Measurements from ENCODE around the gene CBLC. TPM values are rescaled to one million over a fixed set of nuclear protein-coding genes. Genes with fewer than 3 reads are reported as not detected.
A peak's percentile ranks its signal among the peaks of the same experiment; 100 is the strongest.

The CBLC gene
- total and polyA plus RNA-seq, 2 of the 4 experiments (the other 2 are of a cell fraction): not detected

DNA sequence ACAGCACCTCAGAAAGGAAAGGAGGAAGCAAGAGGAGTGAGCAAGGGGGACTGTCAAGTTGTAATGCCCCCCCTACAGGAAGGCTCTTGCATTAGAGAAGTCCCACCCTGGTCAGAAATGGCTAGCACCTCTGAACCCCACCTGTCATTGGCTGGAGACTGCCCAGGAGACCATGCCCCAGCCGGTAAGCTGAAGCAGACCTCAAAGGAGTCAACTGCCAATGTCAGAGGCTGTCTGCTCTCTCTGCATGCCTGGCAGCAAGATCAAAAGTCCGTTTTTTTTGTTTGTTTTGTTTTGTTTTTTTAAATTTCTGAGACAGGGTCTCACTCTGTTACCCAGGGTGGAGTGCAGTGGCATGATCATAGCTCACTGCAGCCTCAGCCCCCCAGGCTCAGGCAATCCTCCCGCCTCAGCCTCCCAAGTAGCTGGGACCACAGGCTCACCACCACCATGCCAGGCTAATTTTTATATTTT lies 37.3 kb upstream of the CBLC start:
- H2BK20ac ChIP-seq (ENCODE audit: low read depth, low read length): peak overlapping the region; percentile 53
- H4K5ac ChIP-seq (ENCODE audit: low read depth, low read length): peak overlapping the region; percentile 62
- H3K27ac ChIP-seq (ENCODE audit: insufficient read depth, low read length): no peak overlapping the region
- H4K8ac ChIP-seq (ENCODE audit: low read depth in 2 of 2, low read length in 2 of 2): peak overlapping the region in 1 of 2 experiments; percentile 53; a peak in 1 of 4 replicates
- H2AK9ac ChIP-seq (replicated peaks; ENCODE audit: low read depth, low read length, poor library complexity): no peak overlapping the region
- H4K20me1 ChIP-seq (ENCODE audit: insufficient read depth, low read length): no peaks in the 10 kb centered on the region
- no peaks in the 10 kb centered on the region for H3K36me3 ChIP-seq (ENCODE audit: control insufficient read depth, insufficient read depth, low read length)
- H3K9me1 ChIP-seq (ENCODE audit: insufficient read depth, low read length): peaks cover 13% of the 10 kb centered on the region
- H3K56ac ChIP-seq (ENCODE audit: extremely low read depth, insufficient read depth, low read length): no peak overlapping the region
- dilution Hi-C loops (cut with HindIII; ENCODE audit: low sequenced_read_pairs, unreplicated experiment): no loop called here
- CTCF ChIA-PET: no interaction called here
- H3K14ac ChIP-seq (replicated peaks; ENCODE audit: low read depth, low read length): no peak overlapping the region; the same call in 1 of the 2 replicates
- no peak overlapping the region for H3K9ac ChIP-seq (ENCODE audit: low read depth, low read length)
- ATAC-seq (ENCODE audit: low read depth): no peak
- H2BK15ac ChIP-seq (ENCODE audit: low read depth, low read length): 0 out of 3 replicates have a peak overlapping the region, but pooled peaks have one; percentile 54
- H3K27me3 ChIP-seq (ENCODE audit: control insufficient read depth, insufficient read depth, low read length): no peaks in the 10 kb centered on the region
- peak overlapping the region; percentile 92 for H3K4ac ChIP-seq (ENCODE audit: low read depth, low read length)
- no peak overlapping the region for H3K4me3 ChIP-seq (ENCODE audit: insufficient read depth, low read depth, low read length)
- no TSS peak for BruUV-seq (replicated peaks)
- in situ Hi-C loops (cut with MboI; ENCODE audit: low sequenced_read_pairs): no loop called here
- POLR2A ChIA-PET (ENCODE audit: unreplicated experiment): no interaction called here
- H3K23ac ChIP-seq (ENCODE audit: low read depth, low read length): no peak overlapping the region
- peak overlapping the region; percentile 65 for H2AK5ac ChIP-seq (ENCODE audit: low read depth, low read length)
- no peak overlapping the region for H3K4me2 ChIP-seq (ENCODE audit: low read depth, low read length)
- peak overlapping the region; percentile 10; the same call in 1 of the 2 replicates for H3K18ac ChIP-seq (ENCODE audit: low read depth, low read length)
- TF ChIP-seq, protein P1, sequence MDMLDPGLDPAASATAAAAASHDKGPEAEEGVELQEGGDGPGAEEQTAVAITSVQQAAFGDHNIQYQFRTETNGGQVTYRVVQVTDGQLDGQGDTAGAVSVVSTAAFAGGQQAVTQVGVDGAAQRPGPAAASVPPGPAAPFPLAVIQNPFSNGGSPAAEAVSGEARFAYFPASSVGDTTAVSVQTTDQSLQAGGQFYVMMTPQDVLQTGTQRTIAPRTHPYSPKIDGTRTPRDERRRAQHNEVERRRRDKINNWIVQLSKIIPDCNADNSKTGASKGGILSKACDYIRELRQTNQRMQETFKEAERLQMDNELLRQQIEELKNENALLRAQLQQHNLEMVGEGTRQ (IDR thresholded peaks at IDR 0.05; ENCODE audit: low read depth, low read length): no peak
- TF ChIP-seq, protein P2, sequence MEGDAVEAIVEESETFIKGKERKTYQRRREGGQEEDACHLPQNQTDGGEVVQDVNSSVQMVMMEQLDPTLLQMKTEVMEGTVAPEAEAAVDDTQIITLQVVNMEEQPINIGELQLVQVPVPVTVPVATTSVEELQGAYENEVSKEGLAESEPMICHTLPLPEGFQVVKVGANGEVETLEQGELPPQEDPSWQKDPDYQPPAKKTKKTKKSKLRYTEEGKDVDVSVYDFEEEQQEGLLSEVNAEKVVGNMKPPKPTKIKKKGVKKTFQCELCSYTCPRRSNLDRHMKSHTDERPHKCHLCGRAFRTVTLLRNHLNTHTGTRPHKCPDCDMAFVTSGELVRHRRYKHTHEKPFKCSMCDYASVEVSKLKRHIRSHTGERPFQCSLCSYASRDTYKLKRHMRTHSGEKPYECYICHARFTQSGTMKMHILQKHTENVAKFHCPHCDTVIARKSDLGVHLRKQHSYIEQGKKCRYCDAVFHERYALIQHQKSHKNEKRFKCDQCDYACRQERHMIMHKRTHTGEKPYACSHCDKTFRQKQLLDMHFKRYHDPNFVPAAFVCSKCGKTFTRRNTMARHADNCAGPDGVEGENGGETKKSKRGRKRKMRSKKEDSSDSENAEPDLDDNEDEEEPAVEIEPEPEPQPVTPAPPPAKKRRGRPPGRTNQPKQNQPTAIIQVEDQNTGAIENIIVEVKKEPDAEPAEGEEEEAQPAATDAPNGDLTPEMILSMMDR (conservative IDR thresholded peaks at IDR 0.05; ENCODE audit: low read depth, low read length): 0 out of 2 replicates have a peak, but pooled peaks have one; percentile 16
- peak overlapping the region; percentile 78 for H2BK120ac ChIP-seq (ENCODE audit: low read depth, low read length)
- DNase-seq: no peak
- peak overlapping the region; percentile 34 for H4K91ac ChIP-seq (ENCODE audit: insufficient read depth, low read depth, low read length)
- H3K79me1 ChIP-seq (ENCODE audit: low read depth in 1 of 2, low read length in 2 of 2): peaks cover 0 to 13% of the 10 kb centered on the region in 2 experiments; a peak in 2 of 4 replicates
- H3K9me3 ChIP-seq (ENCODE audit: control insufficient read depth, insufficient read depth, low read length): no peaks in the 10 kb centered on the region
- intact Hi-C loops (cut with micrococcal nuclease): no loop called here
- WGBS, 2 experiments (ENCODE audit: extremely low coverage in 2 of 2, insufficient read length in 1 of 2): 22% methylated on average over 1 of the region's 3 CpGs; no CpG with 5 or more reads in 1 of the 2 experiments
- no peak overlapping the region for H2BK5ac ChIP-seq (ENCODE audit: low read depth, low read length, poor library complexity, severe bottlenecking)
- peak overlapping the region; percentile 71 for H2AFZ ChIP-seq (replicated peaks; ENCODE audit: low read length, poor library complexity)
- H3K4me1 ChIP-seq (ENCODE audit: control insufficient read depth, insufficient read depth, low read length): peaks cover 35% of the 10 kb centered on the region

All from IMR-90 (cell line).